ENCODE data around the gene TSPYL1.
"Not testable (repeated sequence)": the region's sequence is repeated elsewhere in the genome, so short reads cannot be mapped to it uniquely, and the experiment has no call there.

The TSPYL1 gene

GRCh38 chr6:116279232-116280160, at the start of gene TSPYL1:
Gene TSPYL1 (minus strand): TSS chr6:116279930. CDS start chr6:116279830, 100 bp downstream.
- DNase-seq, result peak; percentile 97

- no peak for DNase-seq
Observed at GRCh38 chr6:116329156-116329555, 49.4 kb upstream of the TSPYL1 start.

DNA sequence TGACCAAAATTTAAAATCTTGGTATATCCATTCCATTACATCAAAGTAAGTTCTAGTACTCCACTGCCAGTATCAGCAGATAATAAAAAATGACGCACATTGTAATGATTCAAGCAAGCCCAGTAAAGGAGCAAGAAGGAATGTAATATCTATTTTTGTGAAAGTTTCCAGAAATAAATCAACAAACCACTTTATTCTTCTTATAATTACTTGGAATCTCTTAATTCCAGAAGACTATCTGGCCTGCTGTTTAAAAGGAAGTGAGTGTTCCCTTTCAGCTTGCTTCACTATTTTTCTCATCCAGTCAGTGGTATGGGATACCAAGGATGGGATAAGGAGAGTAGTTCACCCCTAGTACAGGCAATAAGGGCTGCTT, 48.8 kb upstream of the TSPYL1 start:
- DNase-seq, result no peak

- DNase-seq, result no peak
Observed at GRCh38 chr6:116327803-116328527, 48.2 kb upstream of the TSPYL1 start.

- no peak for DNase-seq
Observed at GRCh38 chr6:116326996-116327395, 47.3 kb upstream of the TSPYL1 start.

GRCh38 chr6:116326181-116326671, 46.5 kb upstream of the TSPYL1 start:
- DNase-seq, result no peak

- not testable (repeated sequence) for DNase-seq
Observed at GRCh38 chr6:116325634-116326132, 46.0 kb upstream of the TSPYL1 start.

DNA sequence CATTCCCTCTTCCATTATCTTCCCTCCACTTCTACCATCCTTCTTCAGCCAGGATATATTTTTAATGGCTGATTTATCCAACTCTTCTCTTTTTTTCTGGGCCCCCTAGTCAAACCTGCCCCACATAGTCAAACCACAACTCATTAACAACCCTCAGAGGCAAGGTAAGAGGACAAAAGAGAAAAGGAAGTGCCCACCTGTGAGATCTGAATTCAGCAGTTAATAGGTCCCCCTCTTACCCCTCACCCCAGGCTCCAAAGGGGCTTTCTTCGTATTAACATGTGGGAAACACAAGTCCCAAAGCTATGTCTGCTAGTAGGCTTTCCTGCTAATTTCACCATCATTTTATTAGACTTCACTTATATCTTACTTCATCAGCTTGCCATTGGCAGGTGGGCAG, 44.1 kb upstream of the TSPYL1 start:
- no peak for DNase-seq

DNA sequence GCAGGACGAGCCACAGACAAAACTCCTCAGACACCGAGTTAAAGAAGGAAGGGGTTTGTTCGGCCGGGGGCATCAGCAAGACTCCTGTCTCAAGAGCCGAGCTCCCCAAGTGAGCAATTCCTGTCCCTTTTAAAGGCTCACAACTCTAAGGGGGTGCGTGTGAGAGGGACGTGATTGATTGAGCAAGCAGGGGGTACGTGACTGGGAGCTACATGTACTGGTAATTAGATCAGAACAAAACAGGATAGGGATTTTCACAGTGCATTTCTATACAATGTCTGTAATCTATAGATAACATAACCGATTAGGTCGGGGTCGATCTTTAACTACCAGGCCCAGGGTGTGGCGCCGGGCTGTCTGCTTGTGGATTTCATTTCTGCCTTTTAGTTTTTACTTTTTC, 42.2 kb upstream of the TSPYL1 start:
- not testable (repeated sequence) for DNase-seq

DNA sequence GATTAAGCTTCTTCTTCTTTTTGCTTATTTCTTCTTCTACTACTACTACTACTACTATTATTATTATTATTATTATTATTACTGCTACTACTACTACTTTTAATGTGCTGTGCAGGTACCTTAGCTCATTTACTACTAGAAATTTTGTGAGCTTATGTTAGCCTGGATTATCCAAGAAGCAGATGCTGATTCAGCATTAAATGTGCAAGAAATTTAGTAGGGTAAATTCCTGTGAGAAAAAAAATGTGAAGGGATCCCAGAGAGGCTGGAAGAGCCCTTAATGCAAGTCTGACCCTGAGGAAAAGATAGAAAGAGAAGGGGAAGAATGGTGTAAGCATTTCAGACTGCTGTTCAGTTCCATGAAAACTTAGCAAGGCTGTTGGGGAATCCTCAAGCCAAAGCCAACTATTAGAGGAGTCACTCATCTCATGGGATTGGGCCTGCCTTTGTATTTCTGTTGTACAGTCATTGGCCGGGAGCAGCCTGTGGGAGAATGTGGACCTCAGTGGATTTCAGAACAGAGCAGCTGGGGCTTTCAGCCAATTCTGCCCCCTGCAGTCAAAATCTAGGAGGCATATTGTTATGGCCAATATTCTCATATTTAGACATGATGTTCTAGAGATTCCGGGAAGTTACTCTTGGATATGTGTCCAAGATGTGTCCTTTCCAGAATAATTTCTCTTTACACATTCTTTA, 37.2 kb upstream of the TSPYL1 start:
- no peak for DNase-seq

GRCh38 chr6:116314878-116315277, 35.1 kb upstream of the TSPYL1 start:
- DNase-seq, result no peak

GRCh38 chr6:116314218-116314617, 34.5 kb upstream of the TSPYL1 start:
- DNase-seq, result no peak

DNA sequence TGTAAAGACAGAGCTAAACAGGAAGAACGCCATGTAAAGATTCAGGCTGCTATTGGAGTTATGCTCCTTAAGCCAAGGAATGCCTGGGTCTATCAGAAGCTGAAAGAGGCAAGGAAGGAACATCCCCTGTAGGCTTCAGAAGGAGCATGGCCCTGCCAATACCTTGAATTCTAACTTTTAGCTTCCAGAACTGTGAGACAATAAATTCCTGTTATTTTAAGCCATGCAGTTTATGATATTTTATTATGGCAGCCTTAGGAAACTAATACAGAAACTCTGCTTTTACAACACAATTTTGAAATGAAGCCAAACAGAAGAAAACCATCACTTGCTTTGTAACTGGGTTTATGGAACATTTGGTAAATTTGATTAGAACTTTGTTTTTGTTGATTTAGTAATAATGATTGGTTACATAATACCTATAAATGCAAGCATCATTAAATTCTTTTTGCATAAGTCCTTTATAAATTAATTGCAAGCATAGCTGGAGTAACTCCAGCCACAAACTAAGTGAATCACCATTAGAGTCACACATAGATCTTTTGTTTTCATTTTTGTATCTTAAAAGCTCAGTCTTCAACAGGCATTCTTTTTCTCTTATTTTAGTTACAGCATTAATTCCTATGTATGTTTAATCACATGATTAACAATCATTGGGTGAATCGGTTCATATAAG, 33.5 kb upstream of the TSPYL1 start:
- DNase-seq, result no peak

- DNase-seq, result no peak
Observed at GRCh38 chr6:116309657-116310056, 29.9 kb upstream of the TSPYL1 start.

DNA sequence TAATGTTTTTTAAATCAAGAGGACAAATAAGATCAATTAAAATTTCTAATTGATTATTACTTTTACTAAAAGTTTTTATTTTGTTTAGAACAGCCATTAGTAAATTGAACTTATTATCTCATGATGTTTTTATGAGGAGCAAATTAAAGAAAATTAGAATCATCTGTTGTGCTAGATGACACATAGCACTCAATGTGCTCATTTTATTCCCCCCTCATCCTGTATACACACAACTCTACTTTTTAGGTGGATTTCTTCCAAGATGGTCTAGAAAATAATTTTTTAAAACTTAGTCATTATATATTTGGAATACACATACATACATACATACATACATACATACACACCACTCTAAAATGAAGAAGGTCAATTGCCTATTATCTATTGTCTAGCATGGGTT, 29.3 kb upstream of the TSPYL1 start:
- no peak for DNase-seq

GRCh38 chr6:116307633-116308032, 27.9 kb upstream of the TSPYL1 start:
- DNase-seq, result no peak

- no peak for DNase-seq
Observed at GRCh38 chr6:116307001-116307400, 27.3 kb upstream of the TSPYL1 start.

- no peak for DNase-seq
Observed at GRCh38 chr6:116304538-116305097, 24.9 kb upstream of the TSPYL1 start.

DNA sequence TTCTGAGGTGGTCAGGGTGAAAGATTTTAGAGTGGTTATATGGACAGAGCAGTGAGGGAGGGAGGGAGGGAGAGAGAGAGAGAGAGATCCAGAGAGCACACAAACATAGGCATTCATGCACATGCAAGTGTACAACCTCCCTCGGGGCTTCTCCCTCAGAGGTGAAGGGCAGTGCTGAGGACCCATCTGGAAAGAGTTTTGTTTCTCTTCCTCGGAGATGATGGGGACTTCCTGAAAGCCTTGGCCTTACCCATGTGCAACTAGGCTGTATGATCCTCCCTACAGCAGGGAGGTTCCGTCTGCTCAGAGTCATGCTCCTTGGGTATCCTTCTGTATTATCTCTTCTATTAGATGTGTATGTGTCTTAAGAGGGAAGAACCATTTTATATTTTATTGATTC, 21.4 kb upstream of the TSPYL1 start:
- DNase-seq, result no peak

DNA sequence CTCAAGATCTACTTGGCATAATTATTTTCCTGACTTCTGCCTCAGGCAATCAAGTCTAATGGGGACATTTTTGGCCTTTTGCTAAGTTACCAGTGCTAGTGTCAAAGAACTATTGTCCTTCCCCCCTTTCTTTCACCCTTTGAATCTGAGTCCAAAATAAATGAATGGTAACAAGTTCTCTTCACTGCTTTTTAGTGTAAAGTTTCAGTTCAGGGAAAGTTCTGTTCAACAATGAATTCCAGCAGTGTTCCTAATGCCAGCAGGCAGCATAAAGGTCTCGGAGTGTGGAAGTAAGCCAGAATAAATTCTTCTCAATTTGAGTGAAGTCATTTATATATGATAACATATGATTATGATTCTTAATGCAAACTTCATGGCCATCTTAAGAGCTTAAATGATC, 20.8 kb upstream of the TSPYL1 start:
- DNase-seq, result no peak

DNA sequence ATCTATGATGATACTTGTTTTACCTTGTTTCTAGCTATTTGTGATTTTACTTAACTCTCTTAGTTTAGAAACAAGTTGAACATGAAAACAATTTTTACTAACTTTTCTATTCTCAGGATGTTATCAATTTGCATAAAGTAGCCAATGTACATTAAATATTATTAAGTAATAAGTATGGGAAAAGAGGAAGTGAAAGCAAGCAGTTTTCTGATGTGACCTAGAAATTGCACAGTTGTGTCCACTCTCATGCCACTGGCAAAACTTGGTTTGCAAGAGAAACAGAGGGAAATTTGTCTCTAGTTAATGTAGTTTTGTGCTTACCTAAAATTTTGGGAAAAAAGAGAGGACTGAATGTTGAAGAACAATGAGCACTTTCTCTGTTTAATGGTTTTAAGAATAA, 19.2 kb upstream of the TSPYL1 start:
- no peak for DNase-seq

DNA sequence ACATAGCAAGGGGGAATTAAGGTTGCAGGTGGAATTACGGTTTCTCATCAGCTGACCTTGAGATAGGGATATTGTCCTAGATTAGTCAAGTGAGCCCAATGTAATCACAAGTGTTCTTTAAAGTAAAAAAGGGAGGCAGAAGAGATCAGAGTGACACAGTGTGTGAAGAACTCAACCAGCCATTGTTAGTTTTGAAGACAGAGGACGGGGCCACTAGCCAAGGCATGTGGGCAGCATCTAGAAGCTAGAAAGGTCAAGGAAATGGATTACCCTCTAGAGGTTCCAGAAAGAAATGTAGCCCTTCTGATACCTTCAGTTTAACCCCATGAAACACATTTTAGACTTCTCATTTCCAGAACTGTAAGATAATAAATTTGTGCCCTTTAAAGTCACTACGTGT, 18.5 kb upstream of the TSPYL1 start:
- no peak for DNase-seq
